ENCODE measurements around the gene SPRY4.

DNA sequence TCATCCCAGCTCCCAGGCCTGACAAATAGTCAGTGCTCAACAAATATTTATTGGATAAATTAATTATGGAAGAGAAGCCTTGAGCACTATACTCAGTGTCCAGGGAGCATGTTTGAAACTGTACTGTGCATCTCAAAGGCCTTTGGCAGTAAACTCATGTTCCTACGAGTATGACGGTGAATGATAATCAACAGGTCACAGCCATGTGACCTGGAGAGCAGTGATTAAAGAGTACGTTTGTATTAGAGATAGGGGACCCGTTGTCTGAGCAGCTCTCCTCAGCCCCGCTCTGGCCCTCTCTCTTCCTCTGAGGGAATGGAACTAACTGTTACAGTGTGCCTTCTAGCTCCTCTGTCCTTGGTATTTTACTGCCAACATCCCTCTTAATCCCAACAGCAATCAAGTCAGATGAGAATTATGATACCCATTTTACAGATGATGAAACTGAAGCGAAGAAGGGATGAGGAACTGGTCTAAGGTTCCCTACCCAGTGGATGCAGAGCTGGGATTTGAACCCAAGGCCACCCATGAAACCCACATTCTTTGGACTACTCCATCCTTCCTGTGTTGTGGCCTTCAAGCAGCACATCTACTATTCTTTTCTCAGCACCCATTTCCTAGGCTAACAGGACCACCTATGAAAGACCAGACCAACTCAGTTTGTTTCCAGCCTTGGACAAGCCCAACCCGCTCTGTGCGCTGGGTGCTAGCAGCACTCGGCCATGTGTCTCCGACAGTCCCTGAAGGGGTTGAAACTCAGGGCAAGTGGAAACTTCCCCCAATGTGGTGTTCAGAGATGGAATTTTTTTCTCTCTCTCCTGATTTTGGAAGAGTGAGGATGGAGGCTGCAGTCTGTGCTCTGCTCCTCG, 34.9 kb downstream of the SPRY4 start:
- TF ChIP-seq, protein P1, sequence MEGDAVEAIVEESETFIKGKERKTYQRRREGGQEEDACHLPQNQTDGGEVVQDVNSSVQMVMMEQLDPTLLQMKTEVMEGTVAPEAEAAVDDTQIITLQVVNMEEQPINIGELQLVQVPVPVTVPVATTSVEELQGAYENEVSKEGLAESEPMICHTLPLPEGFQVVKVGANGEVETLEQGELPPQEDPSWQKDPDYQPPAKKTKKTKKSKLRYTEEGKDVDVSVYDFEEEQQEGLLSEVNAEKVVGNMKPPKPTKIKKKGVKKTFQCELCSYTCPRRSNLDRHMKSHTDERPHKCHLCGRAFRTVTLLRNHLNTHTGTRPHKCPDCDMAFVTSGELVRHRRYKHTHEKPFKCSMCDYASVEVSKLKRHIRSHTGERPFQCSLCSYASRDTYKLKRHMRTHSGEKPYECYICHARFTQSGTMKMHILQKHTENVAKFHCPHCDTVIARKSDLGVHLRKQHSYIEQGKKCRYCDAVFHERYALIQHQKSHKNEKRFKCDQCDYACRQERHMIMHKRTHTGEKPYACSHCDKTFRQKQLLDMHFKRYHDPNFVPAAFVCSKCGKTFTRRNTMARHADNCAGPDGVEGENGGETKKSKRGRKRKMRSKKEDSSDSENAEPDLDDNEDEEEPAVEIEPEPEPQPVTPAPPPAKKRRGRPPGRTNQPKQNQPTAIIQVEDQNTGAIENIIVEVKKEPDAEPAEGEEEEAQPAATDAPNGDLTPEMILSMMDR (IDR thresholded peaks at IDR 0.05; ENCODE audit: low read depth, low read length, poor library complexity, severe bottlenecking): no peak
- TF ChIP-seq EZH2phosphoT487 (IDR thresholded peaks at IDR 0.05; ENCODE audit: borderline replicate concordance, low read length): no peak
